WTC11 (cell line): ENCODE measurements around the gene ZNF627. TPM values are rescaled to one million over a fixed set of nuclear protein-coding genes. Genes with fewer than 3 reads are reported as not detected.

ENCODE experiments used
- ATAC-seq: fragments of 200-7000 bp; cut with Tn5 transposase; 2 replicates; pipeline ENCODE4 v1.10.0; 2021; ENCODE audit warnings: mild to moderate bottlenecking, moderate library complexity
- CTCF ChIA-PET: fragments of 300-600 bp; sonication (Branson Sonifier 250); formaldehyde crosslinking; loops from one replicate; lab custom pipeline; 2021; ENCODE audit warnings: antibody characterized with exemption; lab: Charles Lee
- POLR2A ChIA-PET: fragments of 350-600 bp; sonication (Branson Sonifier 250); formaldehyde crosslinking; loops from one replicate; lab custom pipeline; 2021; ENCODE audit warnings: antibody characterized with exemption; lab: Charles Lee
- DNase-seq: peaks from one replicate; pipeline ENCODE4 v3.0.0; 2021; ENCODE audit warnings: low spot score
- H3K27ac Mint-ChIP-seq: 2 replicates; pipeline ENCODE4 v1.8.0; 2021; ENCODE audit warnings: mixed read lengths
- H3K27me3 Mint-ChIP-seq: 2 replicates; pipeline ENCODE4 v1.8.0; 2021; ENCODE audit warnings: low read depth, mild to moderate bottlenecking, moderate library complexity, mixed read lengths
- H3K36me3 Mint-ChIP-seq: 2 replicates; pipeline ENCODE4 v1.8.0; 2021; ENCODE audit warnings: mixed read lengths
- H3K4me1 Mint-ChIP-seq: 2 replicates; pipeline ENCODE4 v1.8.0; 2022; ENCODE audit warnings: mixed read lengths
- H3K4me3 Mint-ChIP-seq: 2 replicates; pipeline ENCODE4 v1.8.0; 2021; ENCODE audit warnings: mild to moderate bottlenecking, moderate library complexity, mixed read lengths
- H3K9me3 Mint-ChIP-seq: 2 replicates; pipeline ENCODE4 v1.8.0; 2021; ENCODE audit warnings: mixed read lengths
- ELF4 ChIP-seq: sonication (generic); formaldehyde crosslinking; IDR thresholded peaks from 2 replicates; pipeline ENCODE4 v1.8.1; 2022; ENCODE audit warnings: low read depth, mild to moderate bottlenecking, moderate library complexity, missing genetic modification reagents
- ESRRA ChIP-seq: sonication (generic); formaldehyde crosslinking; IDR thresholded peaks from 2 replicates; pipeline ENCODE4 v1.8.1; 2022; ENCODE audit warnings: mild to moderate bottlenecking, missing genetic modification reagents, borderline replicate concordance
- ETV6 ChIP-seq: sonication (generic); formaldehyde crosslinking; IDR thresholded peaks from 2 replicates; pipeline ENCODE4 v1.8.1; 2022; ENCODE audit warnings: mild to moderate bottlenecking, missing genetic modification reagents
- GABPB1 ChIP-seq: sonication (generic); formaldehyde crosslinking; IDR thresholded peaks from 2 replicates; pipeline ENCODE4 v1.8.1; 2023; ENCODE audit warnings: mild to moderate bottlenecking, missing genetic modification reagents
- JAZF1 ChIP-seq: fragments of 250-450 bp; sonication (Bioruptor Pico); IDR thresholded peaks from 2 replicates; pipeline ENCODE4 v1.9.0; 2021; ENCODE audit warnings: moderate library complexity, mild to moderate bottlenecking, inconsistent platforms
- OVOL2 ChIP-seq: fragments of 250-450 bp; sonication (Bioruptor Pico); IDR thresholded peaks from 2 replicates; pipeline ENCODE4 v1.9.0; 2021; ENCODE audit warnings: mild to moderate bottlenecking, borderline replicate concordance
- RELA ChIP-seq: sonication (generic); formaldehyde crosslinking; IDR thresholded peaks from 2 replicates; pipeline ENCODE4 v1.8.1; 2022; ENCODE audit warnings: missing genetic modification reagents, mild to moderate bottlenecking, borderline replicate concordance
- SMAD4 ChIP-seq: sonication (generic); formaldehyde crosslinking; IDR thresholded peaks from 2 replicates; pipeline ENCODE4 v1.8.0; 2022; ENCODE audit warnings: mild to moderate bottlenecking, missing genetic modification reagents
- SOX15 ChIP-seq: fragments of 250-450 bp; sonication (Bioruptor Pico); IDR thresholded peaks from 2 replicates; pipeline ENCODE4 v1.9.0; 2021; ENCODE audit warnings: mild to moderate bottlenecking
- total RNA-seq: library from RNA; stranded (reverse); gene quantifications from 3 replicates; pipeline ENCODE4 v1.2.3, GENCODE V29; 2021
- TF ChIP-seq, protein P1 (sequence below): sonication (generic); formaldehyde crosslinking; IDR thresholded peaks from 2 replicates; pipeline ENCODE4 v1.8.0; 2023; ENCODE audit warnings: missing genetic modification reagents
- TF ChIP-seq, protein P2 (sequence below): sonication (generic); formaldehyde crosslinking; IDR thresholded peaks from 2 replicates; pipeline ENCODE4 v1.8.0; 2022; ENCODE audit warnings: mild to moderate bottlenecking, missing genetic modification reagents
- TF ChIP-seq, protein P3 (sequence below): sonication (generic); formaldehyde crosslinking; conservative IDR thresholded peaks from 2 replicates; pipeline ENCODE4 v1.8.1; 2023; ENCODE audit warnings: mild to moderate bottlenecking, low read depth, missing genetic modification reagents, moderate library complexity
- TF ChIP-seq, protein P4 (sequence below): fragments of 250-450 bp; sonication (Bioruptor Pico); conservative IDR thresholded peaks from 2 replicates; pipeline ENCODE4 v1.9.0; 2021; ENCODE audit warnings: mild to moderate bottlenecking
- TF ChIP-seq, protein P5 (sequence below): sonication (generic); formaldehyde crosslinking; IDR thresholded peaks from 2 replicates; pipeline ENCODE4 v1.8.0; 2022; ENCODE audit warnings: mild to moderate bottlenecking, missing genetic modification reagents
- TF ChIP-seq, protein P6 (sequence below): sonication (generic); formaldehyde crosslinking; IDR thresholded peaks from 2 replicates; pipeline ENCODE4 v1.8.1; 2023; ENCODE audit warnings: mild to moderate bottlenecking, missing genetic modification reagents
- TF ChIP-seq, protein P7 (sequence below): fragments of 250-450 bp; sonication (Bioruptor Pico); IDR thresholded peaks from 2 replicates; pipeline ENCODE4 v1.9.0; 2021; ENCODE audit warnings: mild to moderate bottlenecking, borderline replicate concordance
- TF ChIP-seq, protein P8 (sequence below): sonication (generic); formaldehyde crosslinking; IDR thresholded peaks from 2 replicates; pipeline ENCODE4 v1.8.1; 2022; ENCODE audit warnings: low read depth, mild to moderate bottlenecking, moderate library complexity, missing genetic modification reagents, borderline replicate concordance

The ZNF627 gene
- total RNA-seq, 1 experiment from 2014 or later = 12.6 TPM

DNA sequence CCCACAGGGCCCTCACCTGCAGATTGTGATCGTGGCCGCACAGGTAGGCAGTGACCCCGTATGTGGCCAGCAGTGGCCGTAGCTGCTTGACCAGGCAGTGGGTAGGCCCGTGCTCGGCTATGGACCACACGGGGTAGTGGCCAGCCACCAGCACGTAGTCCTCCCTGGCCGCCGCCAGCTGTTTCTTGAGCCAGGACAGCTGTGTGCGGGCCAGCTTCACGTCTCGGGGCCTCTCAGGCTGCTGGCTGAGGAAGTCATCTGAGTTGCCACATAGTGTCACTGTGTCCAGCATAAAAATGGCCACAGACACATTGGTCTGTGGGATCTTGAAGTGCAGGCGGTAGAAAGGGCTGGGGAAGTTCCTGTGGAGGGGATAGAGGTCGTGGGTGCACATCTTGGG is 21.1 kb upstream of the ZNF627 start:
- no peak for ATAC-seq
- peaks cover 8% of the 10 kb centered on the region for H3K4me1 Mint-ChIP-seq
- ChIA-PET CTCF (interaction anchor here (0.6 kb wide), 1 partner anchor 807 kb away, joined by 3 read pairs; no protein-coding TSS in a partner anchor), POLR2A (no interaction called here)
- H3K9me3 Mint-ChIP-seq = no peaks in the 10 kb centered on the region
- TF ChIP-seq OVOL2 (CRISPR knock-in tag) (no peak), RELA (CRISPR knock-in tag) (no peak), SMAD4 (CRISPR knock-in tag) (no peak), SOX15 (no peak), ELF4 (CRISPR knock-in tag) (no peak)
- TF ChIP-seq, protein P1, sequence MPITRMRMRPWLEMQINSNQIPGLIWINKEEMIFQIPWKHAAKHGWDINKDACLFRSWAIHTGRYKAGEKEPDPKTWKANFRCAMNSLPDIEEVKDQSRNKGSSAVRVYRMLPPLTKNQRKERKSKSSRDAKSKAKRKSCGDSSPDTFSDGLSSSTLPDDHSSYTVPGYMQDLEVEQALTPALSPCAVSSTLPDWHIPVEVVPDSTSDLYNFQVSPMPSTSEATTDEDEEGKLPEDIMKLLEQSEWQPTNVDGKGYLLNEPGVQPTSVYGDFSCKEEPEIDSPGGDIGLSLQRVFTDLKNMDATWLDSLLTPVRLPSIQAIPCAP (CRISPR knock-in tag) = no peak
- TF ChIP-seq, protein P2, sequence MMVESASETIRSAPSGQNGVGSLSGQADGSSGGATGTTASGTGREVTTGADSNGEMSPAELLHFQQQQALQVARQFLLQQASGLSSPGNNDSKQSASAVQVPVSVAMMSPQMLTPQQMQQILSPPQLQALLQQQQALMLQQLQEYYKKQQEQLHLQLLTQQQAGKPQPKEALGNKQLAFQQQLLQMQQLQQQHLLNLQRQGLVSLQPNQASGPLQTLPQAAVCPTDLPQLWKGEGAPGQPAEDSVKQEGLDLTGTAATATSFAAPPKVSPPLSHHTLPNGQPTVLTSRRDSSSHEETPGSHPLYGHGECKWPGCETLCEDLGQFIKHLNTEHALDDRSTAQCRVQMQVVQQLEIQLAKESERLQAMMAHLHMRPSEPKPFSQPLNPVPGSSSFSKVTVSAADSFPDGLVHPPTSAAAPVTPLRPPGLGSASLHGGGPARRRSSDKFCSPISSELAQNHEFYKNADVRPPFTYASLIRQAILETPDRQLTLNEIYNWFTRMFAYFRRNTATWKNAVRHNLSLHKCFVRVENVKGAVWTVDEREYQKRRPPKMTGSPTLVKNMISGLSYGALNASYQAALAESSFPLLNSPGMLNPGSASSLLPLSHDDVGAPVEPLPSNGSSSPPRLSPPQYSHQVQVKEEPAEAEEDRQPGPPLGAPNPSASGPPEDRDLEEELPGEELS (CRISPR knock-in tag) = no peak
- H3K27ac Mint-ChIP-seq = no peak overlapping the region
- no peak overlapping the region for H3K4me3 Mint-ChIP-seq
- no peaks in the 10 kb centered on the region for H3K36me3 Mint-ChIP-seq
- DNase-seq = no peak
- peaks cover 12% of the 10 kb centered on the region for H3K27me3 Mint-ChIP-seq

DNA sequence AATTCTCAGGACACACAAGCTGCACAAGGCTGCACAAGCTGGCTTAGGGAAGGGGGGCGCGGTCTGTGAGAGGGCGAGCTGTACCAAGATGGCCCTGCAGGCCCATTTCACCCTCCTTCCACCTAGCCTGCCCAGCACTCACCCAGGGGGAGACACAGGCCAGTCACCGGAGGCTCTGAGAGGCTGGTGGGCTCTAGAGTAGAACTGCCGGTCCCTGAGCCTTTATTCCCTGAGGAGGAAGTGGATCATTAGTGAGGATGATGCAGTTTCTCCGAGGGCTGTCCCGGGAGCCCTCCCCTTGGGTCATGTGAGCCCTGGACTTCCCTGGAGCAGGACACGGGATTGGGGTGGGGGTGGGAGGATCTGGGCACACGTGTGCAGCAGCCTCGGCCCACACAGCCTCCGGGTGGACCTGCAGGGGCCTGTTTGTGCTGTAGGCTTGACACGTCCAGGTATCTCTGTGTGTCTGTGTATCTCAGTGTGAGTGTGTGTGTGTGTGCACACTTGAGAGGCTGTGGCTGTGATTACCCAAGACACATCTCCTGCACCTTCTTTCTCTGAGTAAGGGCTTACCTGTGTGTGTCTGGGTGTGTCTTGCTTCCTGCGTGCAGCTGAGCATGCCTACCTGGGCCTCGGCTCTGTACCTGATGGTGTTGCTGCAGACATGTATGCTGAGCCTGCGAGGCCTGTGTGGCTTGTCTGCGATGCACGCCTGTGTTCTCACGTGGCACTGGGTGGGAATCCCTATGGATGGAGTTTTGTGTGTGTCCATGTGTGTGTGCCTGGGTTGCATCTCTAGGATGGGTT is 19.6 kb upstream of the ZNF627 start, which contains the start of gene ACP5:
Gene ACP5, minus strand, starts transcription at position 195 of the 807 bp plus-strand sequence. CDS start 328 bp downstream, outside the sequence.
- no peaks in the 10 kb centered on the region for H3K36me3 Mint-ChIP-seq
- no peak within 1 kb of the TSS; the same call in 1 of the 2 replicates for H3K27ac Mint-ChIP-seq
- 0 out of 2 replicates have a peak, but pooled peaks have one; percentile 8 for ATAC-seq
- no peaks in the 10 kb centered on the region for H3K9me3 Mint-ChIP-seq
- DNase-seq = no peak
- H3K4me1 Mint-ChIP-seq = peaks cover 8% of the 10 kb centered on the region
- ChIA-PET CTCF (interaction anchor here (0.8 to 1.8 kb wide), 6 partner anchors 18 to 220 kb away, joined by 3 to 15 read pairs (median 3); partner anchors contain the start of genes ELOF1 and ZNF491), POLR2A (interaction anchor here (1.1 kb wide), 1 partner anchor 14 kb away, joined by 3 read pairs; no protein-coding TSS in a partner anchor)
- peak within 1 kb of the TSS; percentile 56 for H3K4me3 Mint-ChIP-seq
- H3K27me3 Mint-ChIP-seq = peaks cover 14% of the 10 kb centered on the region
- TF ChIP-seq JAZF1 (no peak), GABPB1 (CRISPR knock-in tag) (no peak), ESRRA (CRISPR knock-in tag) (no peak), ETV6 (CRISPR knock-in tag) (no peak)
- TF ChIP-seq, protein P3, sequence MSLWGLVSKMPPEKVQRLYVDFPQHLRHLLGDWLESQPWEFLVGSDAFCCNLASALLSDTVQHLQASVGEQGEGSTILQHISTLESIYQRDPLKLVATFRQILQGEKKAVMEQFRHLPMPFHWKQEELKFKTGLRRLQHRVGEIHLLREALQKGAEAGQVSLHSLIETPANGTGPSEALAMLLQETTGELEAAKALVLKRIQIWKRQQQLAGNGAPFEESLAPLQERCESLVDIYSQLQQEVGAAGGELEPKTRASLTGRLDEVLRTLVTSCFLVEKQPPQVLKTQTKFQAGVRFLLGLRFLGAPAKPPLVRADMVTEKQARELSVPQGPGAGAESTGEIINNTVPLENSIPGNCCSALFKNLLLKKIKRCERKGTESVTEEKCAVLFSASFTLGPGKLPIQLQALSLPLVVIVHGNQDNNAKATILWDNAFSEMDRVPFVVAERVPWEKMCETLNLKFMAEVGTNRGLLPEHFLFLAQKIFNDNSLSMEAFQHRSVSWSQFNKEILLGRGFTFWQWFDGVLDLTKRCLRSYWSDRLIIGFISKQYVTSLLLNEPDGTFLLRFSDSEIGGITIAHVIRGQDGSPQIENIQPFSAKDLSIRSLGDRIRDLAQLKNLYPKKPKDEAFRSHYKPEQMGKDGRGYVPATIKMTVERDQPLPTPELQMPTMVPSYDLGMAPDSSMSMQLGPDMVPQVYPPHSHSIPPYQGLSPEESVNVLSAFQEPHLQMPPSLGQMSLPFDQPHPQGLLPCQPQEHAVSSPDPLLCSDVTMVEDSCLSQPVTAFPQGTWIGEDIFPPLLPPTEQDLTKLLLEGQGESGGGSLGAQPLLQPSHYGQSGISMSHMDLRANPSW (CRISPR knock-in tag) = no peak
- TF ChIP-seq, protein P4, sequence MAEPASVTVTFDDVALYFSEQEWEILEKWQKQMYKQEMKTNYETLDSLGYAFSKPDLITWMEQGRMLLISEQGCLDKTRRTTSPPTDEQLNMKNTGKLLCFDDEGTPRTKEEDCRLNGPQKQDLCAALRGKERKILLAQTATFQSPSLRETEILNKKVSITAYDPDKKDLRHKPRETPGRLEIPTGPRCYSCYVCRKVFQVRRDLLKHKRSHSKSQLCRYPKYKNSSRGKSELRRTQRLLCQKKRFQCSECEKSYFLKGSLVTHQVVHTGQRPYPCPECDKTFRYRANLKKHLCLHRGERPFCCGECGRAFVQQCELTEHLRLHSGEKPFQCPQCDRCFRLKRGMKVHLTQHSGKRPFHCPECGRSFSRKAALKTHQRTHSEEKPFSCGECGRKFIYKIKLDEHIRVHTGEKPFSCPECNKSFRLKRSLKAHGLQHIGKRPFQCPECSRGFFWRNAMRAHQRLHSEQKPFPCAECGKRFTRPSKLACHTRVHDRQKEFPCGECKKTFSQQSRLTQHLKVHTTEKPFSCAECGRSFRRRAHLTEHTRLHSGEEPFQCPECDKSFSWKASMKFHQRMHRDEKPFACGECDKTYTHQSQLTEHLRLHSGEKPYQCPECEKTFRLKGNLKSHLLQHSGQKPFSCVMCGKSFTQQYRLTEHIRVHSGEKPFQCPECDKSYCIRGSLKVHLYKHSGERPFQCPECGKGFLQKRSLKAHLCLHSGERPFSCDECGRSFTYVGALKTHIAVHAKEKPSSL (CRISPR knock-in tag) = no peak
- TF ChIP-seq, protein P5, sequence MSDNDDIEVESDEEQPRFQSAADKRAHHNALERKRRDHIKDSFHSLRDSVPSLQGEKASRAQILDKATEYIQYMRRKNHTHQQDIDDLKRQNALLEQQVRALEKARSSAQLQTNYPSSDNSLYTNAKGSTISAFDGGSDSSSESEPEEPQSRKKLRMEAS (CRISPR knock-in tag) = no peak
- TF ChIP-seq, protein P6, sequence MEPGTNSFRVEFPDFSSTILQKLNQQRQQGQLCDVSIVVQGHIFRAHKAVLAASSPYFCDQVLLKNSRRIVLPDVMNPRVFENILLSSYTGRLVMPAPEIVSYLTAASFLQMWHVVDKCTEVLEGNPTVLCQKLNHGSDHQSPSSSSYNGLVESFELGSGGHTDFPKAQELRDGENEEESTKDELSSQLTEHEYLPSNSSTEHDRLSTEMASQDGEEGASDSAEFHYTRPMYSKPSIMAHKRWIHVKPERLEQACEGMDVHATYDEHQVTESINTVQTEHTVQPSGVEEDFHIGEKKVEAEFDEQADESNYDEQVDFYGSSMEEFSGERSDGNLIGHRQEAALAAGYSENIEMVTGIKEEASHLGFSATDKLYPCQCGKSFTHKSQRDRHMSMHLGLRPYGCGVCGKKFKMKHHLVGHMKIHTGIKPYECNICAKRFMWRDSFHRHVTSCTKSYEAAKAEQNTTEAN = no peak
- TF ChIP-seq, protein P7, sequence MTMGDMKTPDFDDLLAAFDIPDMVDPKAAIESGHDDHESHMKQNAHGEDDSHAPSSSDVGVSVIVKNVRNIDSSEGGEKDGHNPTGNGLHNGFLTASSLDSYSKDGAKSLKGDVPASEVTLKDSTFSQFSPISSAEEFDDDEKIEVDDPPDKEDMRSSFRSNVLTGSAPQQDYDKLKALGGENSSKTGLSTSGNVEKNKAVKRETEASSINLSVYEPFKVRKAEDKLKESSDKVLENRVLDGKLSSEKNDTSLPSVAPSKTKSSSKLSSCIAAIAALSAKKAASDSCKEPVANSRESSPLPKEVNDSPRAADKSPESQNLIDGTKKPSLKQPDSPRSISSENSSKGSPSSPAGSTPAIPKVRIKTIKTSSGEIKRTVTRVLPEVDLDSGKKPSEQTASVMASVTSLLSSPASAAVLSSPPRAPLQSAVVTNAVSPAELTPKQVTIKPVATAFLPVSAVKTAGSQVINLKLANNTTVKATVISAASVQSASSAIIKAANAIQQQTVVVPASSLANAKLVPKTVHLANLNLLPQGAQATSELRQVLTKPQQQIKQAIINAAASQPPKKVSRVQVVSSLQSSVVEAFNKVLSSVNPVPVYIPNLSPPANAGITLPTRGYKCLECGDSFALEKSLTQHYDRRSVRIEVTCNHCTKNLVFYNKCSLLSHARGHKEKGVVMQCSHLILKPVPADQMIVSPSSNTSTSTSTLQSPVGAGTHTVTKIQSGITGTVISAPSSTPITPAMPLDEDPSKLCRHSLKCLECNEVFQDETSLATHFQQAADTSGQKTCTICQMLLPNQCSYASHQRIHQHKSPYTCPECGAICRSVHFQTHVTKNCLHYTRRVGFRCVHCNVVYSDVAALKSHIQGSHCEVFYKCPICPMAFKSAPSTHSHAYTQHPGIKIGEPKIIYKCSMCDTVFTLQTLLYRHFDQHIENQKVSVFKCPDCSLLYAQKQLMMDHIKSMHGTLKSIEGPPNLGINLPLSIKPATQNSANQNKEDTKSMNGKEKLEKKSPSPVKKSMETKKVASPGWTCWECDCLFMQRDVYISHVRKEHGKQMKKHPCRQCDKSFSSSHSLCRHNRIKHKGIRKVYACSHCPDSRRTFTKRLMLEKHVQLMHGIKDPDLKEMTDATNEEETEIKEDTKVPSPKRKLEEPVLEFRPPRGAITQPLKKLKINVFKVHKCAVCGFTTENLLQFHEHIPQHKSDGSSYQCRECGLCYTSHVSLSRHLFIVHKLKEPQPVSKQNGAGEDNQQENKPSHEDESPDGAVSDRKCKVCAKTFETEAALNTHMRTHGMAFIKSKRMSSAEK (CRISPR knock-in tag) = no peak
- TF ChIP-seq, protein P8, sequence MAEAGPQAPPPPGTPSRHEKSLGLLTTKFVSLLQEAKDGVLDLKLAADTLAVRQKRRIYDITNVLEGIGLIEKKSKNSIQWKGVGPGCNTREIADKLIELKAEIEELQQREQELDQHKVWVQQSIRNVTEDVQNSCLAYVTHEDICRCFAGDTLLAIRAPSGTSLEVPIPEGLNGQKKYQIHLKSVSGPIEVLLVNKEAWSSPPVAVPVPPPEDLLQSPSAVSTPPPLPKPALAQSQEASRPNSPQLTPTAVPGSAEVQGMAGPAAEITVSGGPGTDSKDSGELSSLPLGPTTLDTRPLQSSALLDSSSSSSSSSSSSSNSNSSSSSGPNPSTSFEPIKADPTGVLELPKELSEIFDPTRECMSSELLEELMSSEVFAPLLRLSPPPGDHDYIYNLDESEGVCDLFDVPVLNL (CRISPR knock-in tag) = no peak
